IPS DF 19.7 (cell line): ENCODE results near the gene ARMC9.

Experiments used
- DNase-seq: peaks from one replicate; pipeline ENCODE4 v3.0.0-alpha.2; 2013; ENCODE audit warnings: low read depth, low spot score

ARMC9 gene

DNA sequence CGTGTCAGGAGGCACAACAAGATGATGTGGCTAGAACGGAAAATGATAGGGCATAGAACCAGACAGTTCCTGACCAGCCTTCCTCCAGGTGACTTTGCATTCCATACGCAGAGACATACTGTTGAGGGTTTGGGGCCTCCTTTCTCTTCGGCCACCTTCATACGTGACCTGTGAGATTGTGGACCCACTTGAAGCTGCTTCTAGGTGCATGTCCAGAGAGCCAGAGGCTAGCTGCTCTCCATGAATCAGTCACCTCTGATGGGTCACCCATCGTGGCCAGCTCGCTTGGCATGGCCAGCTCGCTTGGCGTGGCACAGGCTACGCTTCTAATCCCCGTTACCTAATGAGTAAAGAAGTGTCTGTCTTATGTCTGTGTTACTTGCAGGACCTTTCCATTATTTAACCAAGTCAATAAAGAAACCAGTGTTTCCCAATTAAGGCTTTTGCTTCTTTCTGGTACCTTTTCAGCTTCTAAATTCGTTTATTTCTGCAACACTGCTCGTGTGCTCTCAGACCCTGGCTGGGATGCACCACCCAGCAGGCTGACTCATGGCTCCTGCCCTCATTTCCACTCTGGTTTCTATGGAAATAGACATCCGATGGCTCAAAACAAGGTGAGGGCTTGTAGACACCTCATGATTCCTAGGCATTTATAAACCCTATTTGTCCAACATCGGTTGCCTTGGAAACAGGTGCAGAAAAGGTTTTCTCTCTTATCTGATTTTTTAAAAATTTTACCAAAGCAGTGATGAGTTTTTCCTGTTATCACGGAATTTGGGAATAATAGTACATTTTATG lies 110.4 kb downstream of the ARMC9 start:
- DNase-seq = no peak

DNA sequence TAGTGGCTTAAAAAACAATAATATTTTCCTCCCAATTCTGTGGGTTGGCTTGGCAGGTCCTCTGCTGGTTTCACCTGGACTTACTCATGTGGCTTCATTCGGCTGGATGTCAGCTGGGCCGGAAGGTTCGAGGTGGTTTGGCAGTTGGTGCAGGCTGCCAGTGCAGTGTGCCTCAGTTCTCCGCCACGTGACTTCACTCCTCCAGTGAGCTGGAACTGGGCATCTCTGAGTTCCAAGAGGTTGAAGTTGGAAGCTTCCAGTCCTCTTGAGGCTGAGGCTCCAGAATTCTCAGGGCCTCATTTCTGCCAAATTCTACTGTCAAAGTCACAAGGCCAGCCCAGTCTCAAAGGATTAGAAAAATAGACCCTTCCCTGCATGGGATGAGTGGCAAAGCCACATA lies 113.6 kb downstream of the ARMC9 start:
- DNase-seq = no peak

DNA sequence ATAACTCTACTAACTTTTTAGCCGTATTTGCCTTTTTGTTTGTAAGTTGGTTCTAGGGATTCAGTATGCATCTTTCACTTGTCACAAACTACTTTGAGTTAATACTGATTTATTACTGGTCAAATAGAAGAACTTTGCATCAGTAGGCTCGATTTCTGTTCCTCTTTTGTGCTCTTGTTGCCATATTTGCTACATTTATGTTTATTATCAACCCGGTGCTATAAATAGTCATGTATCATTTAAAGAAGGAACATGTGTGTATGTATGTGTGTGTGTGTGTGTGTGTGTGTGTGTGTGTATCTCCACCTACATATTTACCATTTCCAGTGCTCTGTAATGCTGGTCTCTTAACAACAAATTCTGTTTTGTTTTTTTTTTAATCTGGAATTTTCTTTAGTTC lies 117.5 kb downstream of the ARMC9 start:
- DNase-seq = no peak

DNA sequence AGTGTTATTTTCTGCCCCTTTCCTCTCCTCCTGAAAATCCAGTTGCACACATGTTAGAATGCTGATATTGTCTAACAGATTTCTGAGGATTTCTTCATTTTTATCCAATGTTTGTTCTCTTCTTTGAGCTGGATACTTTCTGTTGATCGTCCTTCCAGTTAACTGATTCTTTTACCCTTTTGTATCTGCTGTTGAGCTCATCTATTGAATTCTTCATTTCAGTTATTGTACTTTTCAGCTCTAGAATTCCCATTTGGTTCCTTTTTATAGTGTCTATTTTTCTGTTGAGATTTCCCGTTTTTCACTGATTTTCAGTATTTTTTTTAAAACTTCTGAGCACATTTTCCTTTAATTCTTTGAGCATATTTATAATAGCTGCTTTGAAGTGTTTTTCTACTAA lies 119.1 kb downstream of the ARMC9 start:
- DNase-seq = no peak

DNA sequence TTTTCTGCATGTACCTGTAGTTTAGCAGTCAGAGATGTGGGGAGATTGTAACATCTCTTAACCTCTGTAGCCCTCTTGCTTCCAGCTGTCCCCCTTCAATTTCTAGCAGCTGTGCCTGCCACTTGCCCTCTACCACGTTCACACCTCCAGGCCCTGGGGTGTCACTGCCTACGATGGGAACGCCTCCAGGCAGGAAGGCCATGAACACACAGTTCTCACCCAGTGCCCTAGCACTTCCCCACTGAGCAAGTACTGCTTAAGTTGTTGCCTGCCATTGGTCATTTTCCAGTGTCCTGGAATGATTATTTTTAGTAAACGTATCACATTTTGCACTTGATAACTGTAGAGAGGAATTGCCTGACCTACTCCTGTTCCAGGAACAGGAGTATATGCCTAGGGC lies 120.0 kb downstream of the ARMC9 start:
- DNase-seq = no peak

DNA sequence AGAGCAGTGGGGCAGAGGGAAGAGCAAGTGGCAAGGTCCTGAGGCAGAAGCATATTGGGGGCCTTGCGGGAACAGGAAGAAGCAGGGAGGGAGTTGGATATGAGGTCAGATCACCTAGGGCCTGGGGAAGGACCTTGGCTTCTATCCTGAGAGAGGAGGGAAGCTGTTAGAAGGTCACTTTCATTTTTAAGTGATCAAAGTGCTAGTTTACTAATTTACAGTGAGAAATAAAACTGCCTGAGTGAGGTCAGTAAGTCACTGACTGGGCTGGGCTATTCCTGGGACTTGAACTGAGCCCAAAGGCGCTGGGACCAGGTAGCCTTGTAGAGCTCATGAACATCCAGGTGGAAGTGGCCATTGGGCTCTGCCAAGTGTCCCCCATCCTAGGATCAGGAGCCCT lies 120.5 kb downstream of the ARMC9 start:
- DNase-seq = no peak

DNA sequence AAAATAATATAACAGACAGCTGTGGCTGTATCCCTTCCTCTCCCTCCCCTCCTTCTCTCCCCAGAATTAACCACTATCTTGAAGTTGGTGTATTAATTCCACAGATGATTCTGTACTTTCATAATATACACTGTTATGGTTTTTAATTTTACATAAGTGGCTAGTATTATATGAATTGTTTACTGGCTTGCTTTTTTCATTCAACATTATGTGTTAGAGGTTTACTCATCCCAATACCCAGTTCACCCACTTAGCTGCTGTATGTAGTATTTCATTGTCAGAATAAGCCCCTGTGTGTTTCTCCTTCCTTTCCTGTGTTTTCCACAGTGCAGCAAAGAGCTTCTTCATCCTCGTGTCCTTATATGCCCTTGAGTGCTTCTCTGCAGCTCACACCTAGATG lies 121.4 kb downstream of the ARMC9 start:
- no peak for DNase-seq

DNA sequence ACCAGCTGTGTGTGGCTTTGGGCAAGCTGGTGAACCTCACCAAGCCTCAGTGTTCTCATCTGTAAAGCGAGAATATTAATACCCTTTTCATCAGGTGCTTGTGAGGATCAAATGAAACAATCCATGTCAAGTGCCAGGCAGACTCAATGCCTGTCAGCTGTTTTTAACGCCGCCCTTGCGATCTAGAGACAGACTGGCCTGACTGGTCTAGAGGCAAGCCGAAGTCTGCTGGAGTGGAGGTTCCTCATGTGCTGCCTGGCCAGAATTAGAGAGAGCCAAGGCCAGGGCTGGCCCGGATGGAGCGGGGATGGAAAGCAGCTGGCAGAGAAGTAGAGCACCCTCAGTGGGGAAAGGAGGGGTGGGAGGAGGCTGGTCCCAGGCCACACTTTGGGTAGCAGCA lies 122.6 kb downstream of the ARMC9 start:
- no peak for DNase-seq

DNA sequence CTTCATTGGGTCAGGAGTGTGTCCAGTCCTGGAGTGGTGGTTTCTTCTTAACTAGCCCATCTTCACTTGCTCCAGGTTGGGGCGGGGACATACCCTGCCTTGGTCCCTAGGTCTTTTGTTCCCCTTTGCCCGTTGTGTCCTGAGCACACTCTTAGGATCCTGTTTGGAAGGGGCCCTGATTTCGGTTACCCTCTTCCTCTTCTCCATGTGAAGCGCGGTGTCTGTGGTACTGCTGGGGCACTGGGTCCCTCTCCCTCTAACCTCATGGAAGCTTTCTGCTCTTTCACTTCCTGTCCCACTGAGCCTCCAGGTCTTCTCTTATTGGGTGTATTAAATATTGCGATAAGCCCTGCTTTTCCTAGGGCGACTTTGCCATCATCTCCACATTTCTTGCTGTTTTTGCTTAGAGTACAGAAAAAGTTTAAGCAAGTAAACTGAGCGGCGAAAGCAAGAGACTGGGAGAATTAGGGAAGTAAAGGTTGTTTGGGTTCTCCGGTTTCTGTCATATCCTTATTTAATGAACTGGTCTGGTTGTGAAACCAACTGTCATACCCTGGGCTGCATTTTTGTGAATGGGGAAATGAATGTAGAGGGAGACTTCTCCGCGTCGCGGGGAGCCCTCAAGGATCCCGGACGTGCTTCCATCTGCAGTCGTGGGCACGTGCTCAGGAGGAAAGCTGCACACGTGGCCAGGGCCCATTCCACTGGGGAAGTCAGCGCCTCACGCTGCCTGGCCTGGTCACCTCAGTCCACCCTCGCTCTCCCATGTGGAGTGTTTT lies 123.3 kb downstream of the ARMC9 start:
- DNase-seq = no peak

DNA sequence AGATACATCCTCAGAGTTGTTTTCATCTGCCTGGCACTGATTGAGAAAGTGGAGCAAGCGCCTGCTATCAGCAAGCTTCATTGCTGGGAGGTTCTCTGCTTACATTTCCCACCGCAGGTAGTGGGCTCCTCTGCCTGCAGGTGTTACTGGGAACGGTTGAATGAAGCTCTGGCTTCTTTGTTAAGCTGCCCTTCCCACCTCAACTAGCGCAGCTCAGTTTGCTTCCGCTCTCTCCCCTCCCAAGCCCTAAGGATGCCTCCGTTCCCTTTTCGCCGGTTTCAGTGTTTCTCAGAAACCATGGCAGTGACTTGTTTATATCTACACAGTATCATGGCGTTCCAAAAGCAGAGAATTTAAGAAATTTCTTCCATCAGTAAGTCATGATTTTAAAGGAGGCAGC lies 124.9 kb downstream of the ARMC9 start:
- peak; percentile 47 for DNase-seq

DNA sequence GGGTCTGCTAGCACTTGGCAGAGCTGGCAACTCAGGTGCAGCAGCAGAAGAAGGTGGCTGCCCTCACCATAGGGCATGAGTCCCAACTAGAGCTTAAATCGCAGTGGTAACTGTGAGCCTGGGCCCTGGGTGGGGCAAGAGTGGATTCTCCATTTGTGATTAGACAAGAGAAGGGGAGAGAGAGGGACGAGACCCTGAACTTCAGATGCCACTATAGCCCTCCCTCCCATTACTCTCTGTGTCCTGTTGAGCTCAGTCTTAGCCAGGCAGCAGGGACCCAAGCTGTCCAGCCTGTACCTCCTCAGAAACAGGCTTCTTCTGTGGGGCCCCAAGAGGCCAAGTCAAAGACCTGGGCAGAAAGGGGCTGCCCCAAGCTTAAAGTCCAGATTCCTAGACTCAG lies 127.4 kb downstream of the ARMC9 start:
- DNase-seq = no peak

DNA sequence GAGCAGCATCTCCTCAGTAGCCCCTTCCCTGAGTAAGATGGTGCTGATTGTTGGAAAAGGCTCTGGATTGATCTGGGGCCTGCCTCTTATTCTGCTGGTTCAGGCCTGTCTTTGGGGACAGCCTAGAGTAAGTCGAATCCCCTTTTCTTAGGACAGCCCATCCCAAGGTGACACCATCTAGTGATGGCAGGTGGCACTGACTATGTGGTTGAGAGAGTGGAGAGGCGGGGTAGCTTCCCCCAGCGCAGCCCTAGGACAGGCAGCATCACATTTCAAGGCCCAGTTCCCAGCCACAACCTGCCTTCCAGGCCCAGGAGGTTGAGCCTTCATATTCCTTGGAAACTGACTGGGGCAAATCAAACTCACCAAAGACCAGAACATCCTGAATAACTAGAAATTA lies 128.0 kb downstream of the ARMC9 start:
- no peak for DNase-seq

DNA sequence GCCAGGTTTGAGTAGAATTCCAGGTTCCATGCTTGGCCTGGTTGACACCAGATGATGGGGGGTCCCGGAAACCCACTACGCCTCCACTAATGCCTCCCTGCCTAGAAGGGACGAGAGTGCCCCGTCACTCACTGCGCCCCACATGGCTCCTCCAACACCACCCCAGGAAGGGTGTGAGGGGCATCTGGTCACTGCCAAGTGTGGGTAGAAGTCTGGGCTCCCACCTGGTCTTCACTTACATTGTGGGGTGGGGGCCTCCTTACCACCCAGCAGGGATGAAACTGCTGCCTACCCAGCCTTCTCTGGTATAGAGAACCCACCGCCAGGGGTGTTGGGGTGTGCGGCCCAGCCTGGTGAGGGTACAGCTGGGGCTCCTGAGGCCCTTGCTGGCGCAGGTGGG lies 131.9 kb downstream of the ARMC9 start:
- DNase-seq = no peak

DNA sequence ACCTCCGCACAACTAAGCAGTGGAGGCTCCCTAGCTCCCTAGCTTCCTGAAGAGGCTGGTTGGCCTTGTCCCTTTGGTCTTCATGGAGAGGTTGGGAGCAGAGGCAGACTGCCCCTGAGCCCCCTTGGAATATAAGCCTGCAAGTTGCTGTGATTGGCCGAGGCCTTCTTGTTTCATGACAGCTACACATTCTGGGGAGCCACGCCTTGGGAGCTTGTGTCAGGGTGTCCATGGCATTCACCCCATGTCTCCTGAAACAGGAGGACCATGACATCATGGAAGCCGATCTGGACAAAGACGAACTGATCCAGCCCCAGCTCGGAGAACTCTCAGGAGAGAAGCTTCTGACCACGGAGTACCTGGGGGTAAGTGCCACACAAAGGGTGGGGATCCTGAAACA lies 133.1 kb downstream of the ARMC9 start:
- no peak for DNase-seq

DNA sequence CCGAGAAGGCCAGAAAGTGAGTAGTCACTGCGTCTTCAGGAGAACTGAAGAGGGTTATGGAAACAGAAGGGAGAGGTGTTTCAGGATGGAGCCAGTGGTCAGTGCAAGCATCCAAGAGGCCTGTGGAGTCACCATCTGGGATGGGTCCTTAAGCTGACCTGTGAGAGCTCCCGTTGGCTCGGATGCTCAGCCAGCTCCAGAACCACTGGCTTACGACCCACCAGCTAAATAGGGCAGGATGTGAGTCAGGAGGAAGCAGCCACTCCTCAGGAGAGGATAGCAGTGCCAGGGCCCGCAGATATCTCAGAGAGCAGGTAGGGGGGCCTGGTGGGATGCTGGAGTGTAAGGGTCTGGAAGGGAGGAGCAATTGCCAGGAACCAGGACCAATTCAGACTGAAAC lies 134.0 kb downstream of the ARMC9 start:
- no peak for DNase-seq

DNA sequence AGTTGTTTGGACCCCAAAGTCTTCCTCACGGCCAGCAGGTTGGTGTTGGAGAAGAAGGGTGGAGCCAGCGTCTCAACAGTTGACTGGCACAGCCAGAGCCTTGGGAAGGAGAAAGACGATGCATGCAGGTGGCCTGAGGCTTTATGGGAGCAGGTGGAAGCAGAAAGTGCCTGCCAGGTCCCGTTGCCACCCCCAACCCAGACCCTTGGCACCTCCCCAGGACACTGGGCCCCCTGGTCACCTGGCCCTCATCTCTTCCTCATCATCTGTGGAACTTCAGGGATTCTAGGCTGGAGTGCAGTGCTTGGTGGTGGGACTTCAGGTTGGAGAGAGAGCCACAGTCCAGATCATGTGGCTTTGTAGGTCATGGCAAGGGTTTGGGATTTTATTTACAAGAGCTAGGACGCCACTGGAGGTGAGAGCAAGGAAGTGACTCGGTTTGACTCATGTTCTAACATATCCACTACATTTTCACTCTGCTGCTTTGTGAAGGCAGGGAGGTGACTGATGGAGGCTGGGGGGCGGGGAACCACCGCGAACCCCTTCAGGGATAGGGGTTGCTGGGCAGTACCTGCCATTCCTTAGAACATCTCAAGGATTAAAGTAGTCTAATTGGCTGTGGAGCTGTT lies 134.6 kb downstream of the ARMC9 start:
- no peak for DNase-seq

DNA sequence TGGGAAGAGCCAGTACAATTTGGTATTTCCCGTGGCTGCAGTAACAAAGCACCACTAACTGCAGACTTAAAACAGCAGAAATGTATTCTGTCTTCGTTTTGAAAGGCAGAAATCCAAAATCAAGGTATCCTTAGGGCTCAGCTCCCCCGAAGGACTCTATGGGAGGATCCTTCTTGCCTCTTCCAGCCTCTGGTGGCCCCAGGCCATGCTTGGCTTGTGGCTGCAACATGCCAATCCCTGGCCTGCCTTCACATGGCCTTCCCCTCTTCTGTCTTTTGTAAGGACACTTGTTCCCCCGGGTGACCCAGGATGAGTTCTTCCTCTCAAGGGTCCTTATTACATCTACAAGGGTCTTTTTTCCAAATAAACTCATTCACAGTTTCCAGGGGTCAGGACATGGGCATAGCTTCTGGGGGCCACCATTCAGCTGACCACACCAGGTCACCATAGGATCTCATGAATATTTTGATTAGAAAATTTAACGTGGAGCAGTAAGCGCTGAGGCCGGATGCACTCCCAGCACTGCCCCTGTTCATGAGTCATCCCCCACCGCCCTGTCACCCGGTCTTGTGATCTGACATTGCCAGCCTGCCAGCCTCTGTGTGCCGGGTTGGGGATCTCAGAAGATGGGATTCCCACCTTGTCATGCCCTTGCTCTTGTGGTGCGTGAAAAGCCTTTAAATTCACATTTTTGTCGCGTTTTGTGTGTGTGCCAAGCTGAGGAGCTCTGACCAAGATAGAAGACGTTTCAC lies 135.9 kb downstream of the ARMC9 start:
- DNase-seq = no peak

DNA sequence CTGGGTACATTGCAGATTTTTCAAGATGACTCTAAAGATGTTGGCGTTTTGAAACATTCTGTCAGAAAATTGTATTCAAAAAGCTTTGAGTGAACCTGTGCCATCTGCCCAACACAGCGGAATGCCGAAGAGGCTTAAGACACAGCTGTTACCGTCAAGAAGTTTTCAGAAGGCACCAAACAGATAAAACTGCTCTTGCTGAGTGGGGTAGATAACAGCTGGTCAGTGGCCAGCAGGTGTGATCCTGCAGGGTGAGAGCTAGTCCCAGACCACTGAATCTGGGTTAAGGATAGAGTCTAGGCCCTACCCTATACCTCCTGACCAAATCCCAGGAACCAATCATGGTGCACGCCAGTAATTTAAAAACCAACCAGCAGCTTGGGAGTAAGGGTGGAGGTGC lies 136.6 kb downstream of the ARMC9 start:
- DNase-seq = no peak

DNA sequence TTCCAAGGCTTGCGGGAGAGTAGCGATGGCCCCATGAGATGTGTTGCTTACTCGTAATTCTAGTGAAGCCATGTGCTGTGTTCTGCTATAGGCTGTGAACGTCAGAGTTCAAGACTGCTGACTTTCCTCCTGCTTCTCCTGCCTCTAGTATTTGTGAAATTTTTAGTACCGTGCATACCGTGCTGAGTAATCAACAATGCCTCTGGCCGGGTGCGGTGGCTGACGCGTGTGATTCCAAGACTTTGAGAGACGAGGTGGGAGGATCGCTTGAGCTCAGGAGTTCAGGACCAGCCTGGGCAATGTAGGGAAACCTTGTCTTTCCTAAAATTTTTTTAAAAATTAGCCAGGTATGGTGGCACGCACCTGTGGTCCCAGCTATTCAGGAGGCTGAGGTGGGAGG lies 137.2 kb downstream of the ARMC9 start:
- no peak for DNase-seq

DNA sequence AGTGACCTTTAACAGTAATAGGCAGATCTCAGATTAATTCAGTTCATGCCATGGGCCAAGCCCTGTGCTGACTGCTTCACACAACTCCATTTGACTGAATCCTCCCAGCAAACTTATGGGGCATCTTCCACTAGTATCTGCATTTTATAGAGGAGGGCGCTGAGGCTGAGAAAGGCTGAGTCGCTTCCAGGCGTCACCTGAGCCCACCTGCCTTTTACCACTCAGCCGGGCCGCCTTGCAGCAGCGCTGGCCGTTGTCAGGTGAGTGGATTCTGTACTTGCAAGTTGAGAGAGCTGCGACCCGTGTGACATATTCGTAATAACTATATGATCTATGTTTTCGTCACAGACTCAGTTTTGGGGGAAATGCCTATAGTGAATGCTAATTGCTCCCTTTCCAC lies 137.8 kb downstream of the ARMC9 start:
- DNase-seq = no peak

DNA sequence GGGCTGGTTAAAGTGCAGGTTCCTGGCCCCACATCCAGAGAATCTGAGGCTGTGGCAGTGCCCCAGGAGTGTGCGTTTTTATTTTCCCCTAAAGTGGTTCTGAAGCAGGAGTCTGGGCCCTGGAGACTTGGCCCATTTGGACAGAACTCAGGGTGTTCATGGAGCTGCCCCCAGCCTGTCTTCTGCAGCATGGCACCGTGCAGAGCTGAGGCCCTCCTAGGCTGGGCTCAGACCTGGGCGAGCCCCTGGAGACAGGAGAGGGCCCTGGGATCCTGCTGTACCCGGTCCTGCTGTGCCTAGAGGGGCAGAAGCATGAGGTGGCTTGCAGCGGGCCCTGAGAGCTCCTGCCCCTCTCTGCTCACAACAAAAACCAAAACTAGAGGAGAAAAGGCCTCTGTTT lies 138.3 kb downstream of the ARMC9 start:
- no peak for DNase-seq
